ENCODE data around the gene MXRA7.
"Not testable (repeated sequence)": the region's sequence is repeated elsewhere in the genome, so short reads cannot be mapped to it uniquely, and the experiment has no call there.

The MXRA7 gene

DNA sequence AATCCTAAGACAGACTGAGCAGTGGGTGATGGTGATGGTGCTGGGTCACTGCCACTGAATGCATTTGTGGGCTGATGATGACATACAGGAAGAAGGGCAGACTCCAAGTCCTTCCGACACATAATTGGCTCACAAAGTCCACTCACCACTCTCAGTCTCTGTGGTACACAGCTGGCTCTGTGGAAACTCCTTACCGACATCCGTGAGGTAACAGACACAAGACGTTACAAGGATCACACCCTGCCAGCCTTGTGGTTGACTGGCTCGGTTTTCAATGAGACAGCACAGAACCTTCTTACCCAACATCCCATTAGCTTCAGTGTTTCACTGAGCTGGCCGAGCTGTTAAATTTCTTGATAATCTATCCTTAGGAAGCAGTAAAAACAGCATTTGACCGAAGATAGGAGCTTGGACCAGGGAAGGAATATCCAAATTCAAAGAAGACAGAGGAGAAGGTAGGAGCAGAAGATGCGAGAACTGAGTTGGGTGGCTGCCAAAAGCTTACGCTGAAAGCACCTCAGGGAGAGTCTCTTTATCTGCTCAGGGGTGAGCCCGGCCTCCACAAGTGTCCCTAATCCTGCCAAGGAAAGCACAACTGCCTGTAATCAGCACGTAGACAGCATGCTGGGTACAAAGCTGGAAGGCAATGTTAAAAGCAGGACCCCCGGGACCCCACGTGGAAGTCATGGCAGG, 5.5 kb upstream of the MXRA7 start:
- peak; percentile 85 for DNase-seq (ENCODE audit: low spot score)

DNA sequence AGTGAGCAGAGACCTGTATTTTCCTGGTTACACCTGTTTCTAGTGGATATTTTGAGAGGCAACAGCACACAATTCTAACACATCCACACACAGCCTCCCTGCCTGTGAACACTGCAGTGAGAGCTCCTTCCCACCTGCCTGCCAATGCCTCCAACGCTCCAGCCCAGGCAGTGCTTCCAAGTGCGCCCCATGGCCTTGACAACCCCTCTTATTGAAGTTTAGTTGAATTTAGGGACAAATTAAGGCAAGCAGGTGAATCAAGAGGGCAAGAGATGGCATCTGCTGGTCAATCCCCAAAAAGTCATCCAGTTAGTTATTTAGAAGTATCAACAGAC, 4.7 kb upstream of the MXRA7 start:
- DNase-seq (ENCODE audit: low spot score): no peak

DNA sequence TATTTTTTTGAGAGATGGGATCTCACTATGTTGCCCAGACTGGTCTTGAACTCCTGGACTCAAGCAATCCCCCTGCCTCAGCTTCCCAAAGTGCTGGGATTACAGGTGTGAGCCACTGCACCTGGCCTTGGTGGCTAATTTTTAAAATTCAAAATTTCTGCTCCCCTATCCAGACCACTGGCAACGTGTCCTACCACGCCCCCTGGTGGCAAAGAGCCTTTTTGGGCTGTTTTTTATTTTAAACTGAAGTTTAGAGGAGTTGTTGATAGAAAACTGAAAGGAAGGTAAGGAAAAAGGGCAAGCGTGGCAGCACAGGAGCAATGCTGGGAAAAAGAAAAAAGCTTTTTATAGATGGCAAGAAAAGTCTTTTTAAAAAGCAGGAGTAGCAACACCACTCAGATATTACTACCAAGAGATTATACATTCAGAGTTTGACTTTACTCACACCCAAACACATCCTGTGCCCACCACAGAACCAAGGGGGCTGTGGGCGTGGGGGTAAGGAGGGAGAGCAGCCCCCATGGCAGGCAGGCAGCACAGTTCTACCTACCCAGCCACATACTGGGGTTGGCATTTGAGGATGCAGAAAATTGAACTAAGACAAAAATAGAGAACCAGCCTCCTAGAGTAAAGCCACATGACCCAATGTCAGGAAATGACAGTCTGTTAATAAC, 4.2 kb upstream of the MXRA7 start:
- peak; percentile 84 for DNase-seq (ENCODE audit: low spot score)

- DNase-seq (ENCODE audit: low spot score): no peak
Measured at GRCh38 chr17:76714336-76714735, 3.6 kb upstream of the MXRA7 start.

DNA sequence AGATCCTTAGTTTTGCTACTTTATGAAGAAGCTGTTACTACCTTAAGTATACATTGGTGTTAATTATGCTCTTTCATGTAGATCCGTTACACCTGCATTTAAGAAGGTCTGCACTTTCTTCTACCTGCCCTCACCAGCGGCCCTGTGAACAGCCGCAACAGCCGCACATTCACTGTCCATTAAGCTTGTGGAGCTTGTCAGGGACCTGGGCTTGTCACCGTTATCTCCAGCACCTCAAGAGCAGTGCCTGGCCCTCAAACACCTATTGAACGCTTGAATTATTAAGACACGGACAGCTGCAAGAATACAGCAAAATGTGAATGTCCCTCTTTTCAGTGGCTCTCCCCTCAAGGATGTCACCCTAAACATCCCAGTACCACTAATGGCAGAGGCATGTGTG, 3.0 kb upstream of the MXRA7 start:
- no peak for DNase-seq (ENCODE audit: low spot score)

DNA sequence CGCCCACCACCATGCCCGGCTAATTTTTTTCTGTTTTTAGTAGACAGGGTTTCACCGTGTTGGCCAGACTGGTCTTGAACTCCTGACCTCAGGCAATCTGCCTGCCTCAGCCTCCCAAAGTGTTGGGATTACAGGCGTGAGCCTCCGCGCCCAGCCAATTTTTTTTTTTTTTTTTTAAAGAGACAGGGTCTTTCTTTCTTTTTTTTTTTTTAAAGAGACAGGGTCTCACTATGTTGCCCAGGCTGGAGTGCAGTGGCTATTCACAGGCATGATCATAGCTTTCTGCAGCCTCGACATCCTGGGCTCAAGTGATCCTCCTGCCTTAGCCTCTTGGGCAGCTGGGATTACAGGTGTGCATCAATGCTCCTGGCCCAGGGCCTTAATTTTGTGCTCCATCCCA, 1.6 kb upstream of the MXRA7 start:
- DNase-seq (ENCODE audit: low spot score): not testable (repeated sequence)

DNA sequence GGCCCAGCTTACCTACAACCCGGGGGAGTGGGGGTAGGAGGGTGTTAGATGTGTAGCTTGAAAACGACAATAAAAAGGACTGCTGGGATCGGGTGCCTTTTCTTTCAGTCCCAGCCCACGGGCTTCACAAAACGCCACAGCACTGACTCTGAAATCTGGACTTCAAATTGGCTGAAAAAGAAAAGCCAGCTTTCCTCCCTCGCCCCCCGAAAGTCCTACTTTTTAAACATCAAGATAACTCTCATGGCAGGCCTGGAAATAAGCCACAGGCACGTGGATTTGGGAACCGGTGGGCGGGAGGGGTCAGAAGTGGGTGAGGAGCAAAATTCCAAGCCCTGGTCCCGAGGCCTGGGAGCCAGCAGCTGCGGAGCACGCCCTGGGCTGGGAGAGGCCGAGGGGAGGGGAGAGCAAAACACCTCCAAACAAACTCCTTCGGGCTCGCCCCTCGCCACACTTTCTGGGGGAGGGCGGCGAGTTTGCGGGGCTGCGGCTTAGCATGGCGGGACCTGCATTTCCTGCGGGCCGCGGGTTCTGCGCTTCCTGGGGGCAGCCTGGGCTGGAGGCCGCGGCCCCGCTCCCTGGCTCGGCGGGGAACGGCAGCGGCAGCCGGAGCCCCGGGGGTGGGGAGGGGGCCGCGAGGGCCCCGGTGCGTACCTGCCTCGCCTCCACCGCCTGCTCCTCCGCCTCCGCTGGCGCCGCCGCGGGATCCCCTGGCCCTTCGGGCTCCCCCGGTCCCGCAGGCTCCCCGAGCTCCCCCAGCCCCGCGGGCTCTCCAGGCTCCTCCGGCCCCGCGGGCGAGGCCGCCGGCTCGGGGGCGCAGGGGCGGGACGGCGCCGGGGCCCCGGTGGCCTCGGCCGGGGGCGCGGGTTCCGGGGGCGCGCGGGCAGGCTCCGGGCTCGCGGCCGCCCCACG, 558 bp downstream of the MXRA7 start:
- DNase-seq (ENCODE audit: low spot score): not testable (repeated sequence)

- no peak for DNase-seq (ENCODE audit: low spot score)
Measured at GRCh38 chr17:76709077-76709950, 1.5 kb downstream of the MXRA7 start.

GRCh38 chr17:76707985-76708807, 2.6 kb downstream of the MXRA7 start:
- no peak for DNase-seq (ENCODE audit: low spot score)

GRCh38 chr17:76706817-76707216, 3.9 kb downstream of the MXRA7 start:
- DNase-seq (ENCODE audit: low spot score): no peak

- DNase-seq (ENCODE audit: low spot score): no peak
Measured at GRCh38 chr17:76704805-76705204, 6.0 kb downstream of the MXRA7 start.

GRCh38 chr17:76702941-76703637, 7.7 kb downstream of the MXRA7 start:
- no peak for DNase-seq (ENCODE audit: low spot score)

DNA sequence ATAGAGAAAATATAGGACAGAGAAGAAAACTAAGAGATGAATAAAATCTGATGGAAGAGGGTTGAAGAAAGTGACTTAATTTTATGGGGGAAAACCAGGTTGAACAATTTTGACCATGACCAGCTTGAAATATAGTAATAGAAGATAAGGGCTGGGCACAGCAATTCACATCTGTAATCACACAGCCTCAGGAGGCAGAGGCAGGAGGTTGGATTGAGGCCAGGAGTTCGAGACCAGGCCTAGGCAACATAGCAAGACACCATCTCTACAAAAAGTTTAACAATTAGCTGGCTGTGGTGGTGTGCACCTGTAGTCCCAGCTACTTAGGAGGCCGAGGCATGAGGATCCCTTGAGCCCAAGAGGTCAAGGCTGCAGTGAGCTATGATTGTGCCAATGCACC, 8.7 kb downstream of the MXRA7 start:
- peak; percentile 26 for DNase-seq (ENCODE audit: low spot score)

GRCh38 chr17:76701471-76701967, 9.2 kb downstream of the MXRA7 start:
- DNase-seq (ENCODE audit: low spot score): no peak

DNA sequence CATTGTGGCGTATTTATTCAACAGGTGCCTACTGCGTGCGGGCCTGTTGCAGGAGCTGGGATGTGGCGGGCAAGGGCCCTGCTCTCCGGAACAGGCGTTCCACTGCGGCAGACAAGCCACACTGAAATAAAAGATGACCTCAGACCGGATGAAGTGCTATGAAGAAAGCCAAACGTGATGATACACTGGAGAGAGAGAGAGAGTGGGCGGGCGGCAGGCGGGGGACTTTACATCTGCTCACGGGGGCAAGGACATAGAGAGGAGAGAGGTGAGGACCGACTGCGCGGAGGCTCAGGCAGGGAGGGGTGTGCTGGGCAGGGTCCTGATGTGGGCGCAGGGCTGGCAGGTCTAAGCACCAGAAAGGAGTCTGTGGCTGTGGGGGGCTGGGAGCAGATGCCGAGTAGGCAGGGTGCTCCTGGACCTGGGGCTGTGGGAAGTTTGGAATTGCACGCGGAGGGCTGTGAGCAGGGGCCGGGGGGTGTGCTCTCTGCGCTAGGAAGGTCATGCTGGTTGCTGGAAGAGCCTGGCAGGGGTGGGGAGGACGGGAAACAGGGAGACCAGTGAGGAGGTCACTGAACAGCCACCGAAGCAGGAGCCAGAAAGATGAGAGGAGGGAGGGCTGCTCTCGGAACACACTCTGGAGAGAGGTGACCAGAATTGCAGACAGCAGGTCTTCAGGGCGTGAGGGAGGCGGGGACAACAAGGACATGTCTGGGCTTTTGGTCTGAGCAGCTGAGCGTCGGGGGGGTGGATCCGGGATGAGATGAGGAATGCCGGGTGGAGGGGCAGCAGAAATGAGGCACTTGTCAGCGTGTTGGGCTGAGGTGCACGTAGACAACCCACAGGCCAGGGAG, 9.9 kb downstream of the MXRA7 start:
- no peak for DNase-seq (ENCODE audit: low spot score)

GRCh38 chr17:76700270-76700616, 10.5 kb downstream of the MXRA7 start:
- DNase-seq (ENCODE audit: low spot score): no peak

DNA sequence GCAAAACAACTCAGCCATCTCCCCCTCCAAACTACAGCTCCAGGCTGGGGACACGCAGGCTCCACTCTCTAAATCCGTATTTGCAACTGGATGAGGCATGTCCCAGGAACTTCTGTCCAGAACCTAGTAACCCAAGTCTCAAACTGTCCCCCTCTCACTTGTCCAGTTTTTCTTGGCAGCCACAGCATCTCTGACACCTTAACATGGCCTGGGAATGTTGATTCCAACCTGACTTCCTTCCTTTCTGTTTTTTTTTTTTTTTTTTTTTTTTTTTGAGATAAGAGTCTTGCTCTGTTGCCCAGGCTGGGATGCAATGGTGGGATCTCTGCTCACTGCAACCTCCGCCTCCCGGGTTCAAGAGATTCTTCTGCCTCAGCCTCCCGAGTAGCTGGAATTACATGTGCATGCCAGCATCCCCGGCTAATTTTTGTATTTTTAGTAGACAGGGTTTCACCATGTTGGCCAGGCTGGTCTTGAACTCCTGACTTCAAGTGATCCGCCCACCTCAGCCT, 12.2 kb downstream of the MXRA7 start:
- not testable (repeated sequence) for DNase-seq (ENCODE audit: low spot score)

GRCh38 chr17:76697702-76698465, 12.9 kb downstream of the MXRA7 start:
- DNase-seq (ENCODE audit: low spot score): no peak

Data from hematopoietic multipotent progenitor cell treated with erythropoietin and hydrocortisone succinate and interleukin-3 and kit ligand, for 15 days (in vitro differentiated cells).